ENCODE measurements around the gene LDLRAD4. TPM values are rescaled to one million over a fixed set of nuclear protein-coding genes. Genes with fewer than 3 reads are reported as not detected.

LDLRAD4 gene
- polyA plus RNA-seq, 3 donors from 2014 or later: 4.8 to 11.3 (median 9.6) TPM

DNA sequence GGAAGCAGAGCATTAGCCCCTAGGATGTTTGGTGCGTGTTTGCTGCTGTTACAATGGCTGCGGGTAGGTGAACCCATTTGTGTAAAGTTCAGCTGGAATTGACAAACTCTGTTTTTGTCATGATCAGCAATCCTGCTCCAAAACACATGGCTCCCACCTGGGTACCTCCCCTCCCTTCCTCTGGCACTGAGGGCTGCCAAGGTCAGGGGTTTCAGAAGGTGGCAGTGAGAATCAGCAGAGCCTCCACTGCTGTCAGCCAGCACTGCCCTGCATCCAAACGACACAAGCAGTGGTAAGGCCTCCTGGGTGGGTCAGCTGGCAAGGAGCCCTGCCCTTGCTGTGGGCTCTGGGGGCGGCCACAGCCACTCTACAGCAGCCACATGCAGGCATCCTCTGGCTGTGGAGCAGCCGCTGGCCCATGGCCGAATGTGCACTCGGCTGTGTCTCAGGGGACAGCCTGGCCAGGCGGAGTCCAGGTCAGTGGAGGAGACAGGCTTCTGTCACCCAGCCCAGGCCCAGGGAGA is 32.8 kb upstream of the LDLRAD4 start:
- H3K36me3 Mint-ChIP-seq: no peaks in the 10 kb centered on the region
- H3K4me3 Mint-ChIP-seq: no peak overlapping the region
- no peak overlapping the region for H3K27ac Mint-ChIP-seq
- DNase-seq: no peak
- H3K9me3 Mint-ChIP-seq: no peaks in the 10 kb centered on the region
- H3K27me3 Mint-ChIP-seq (ENCODE audit: low read depth in 3 of 3): peaks cover 2 to 9% (median 5%) of the 10 kb centered on the region in 3 donors
- no peaks in the 10 kb centered on the region for H3K4me1 Mint-ChIP-seq

DNA sequence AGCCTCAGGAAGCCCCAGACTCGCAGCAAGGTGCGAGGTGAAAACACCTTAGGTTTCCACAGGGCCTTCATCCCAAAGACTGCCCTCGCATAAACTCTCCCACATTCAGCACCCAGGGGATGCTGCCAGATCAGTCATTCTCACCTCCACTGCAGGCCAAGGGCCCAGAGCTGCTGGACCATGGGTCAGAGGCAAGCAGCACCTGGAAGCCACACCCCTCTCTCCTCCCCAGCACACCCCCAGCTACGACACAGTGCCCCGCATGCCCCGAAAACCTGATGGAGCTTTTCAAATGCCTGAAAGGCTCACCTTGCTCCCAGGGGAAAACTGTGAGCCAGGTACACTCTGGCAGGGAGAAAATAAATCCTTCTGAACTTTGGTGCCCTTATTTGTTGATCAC is 31.9 kb upstream of the LDLRAD4 start:
- DNase-seq: no peak
- H3K27me3 Mint-ChIP-seq (ENCODE audit: low read depth in 3 of 3): peaks cover 2 to 9% (median 4%) of the 10 kb centered on the region in 3 donors
- H3K9me3 Mint-ChIP-seq: no peaks in the 10 kb centered on the region
- no peaks in the 10 kb centered on the region for H3K36me3 Mint-ChIP-seq
- H3K27ac Mint-ChIP-seq: no peak overlapping the region
- H3K4me1 Mint-ChIP-seq: no peaks in the 10 kb centered on the region
- no peak overlapping the region for H3K4me3 Mint-ChIP-seq

DNA sequence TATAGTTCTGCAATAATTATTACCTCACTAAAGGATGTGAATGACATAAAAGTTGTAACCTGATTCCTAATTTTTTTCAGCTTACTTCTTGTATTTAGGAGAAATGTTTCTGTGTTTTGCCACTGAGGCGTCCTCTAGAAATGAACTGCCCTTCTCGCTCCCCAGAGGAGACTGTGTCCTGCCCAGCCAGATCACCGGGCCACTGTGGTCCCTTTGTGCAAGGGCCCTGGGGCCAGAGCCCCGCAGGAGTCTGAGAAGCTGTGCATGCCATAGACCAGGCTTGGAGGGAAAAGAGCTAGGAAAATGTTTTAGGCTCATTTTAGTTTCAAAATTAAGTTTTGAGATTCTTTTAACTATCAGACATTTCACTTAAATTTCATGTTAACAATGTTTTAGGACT is 31.1 kb upstream of the LDLRAD4 start:
- no peaks in the 10 kb centered on the region for H3K36me3 Mint-ChIP-seq
- no peak for DNase-seq
- H3K27ac Mint-ChIP-seq: no peak overlapping the region
- no peaks in the 10 kb centered on the region for H3K4me1 Mint-ChIP-seq
- H3K4me3 Mint-ChIP-seq: no peak overlapping the region
- H3K9me3 Mint-ChIP-seq: no peaks in the 10 kb centered on the region
- peaks cover 0 to 9% (median 2%) of the 10 kb centered on the region in 3 donors for H3K27me3 Mint-ChIP-seq (ENCODE audit: low read depth in 3 of 3)

DNA sequence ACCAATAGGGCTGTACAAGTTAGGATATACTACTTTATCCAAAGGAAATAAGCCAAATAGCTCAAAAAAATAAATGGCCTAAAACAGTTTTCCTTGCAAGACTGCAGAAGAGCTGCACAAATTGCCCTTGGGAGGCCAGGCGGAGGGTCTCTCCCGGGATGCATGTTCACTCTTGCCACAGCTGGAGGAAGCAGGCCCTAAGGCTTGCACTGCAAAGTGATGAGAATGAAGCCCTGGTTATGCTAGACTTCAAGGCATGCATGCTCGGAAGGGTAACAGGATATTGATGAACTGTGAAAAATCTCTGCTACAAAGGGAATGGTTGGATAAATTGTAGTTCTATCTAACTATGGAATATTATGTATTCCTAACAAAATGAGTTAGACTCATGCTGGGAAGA is 27.5 kb upstream of the LDLRAD4 start:
- Mint-ChIP-seq H3K4me3 (no peak overlapping the region), H3K27me3 (ENCODE audit: low read depth in 3 of 3) (peaks cover 0 to 6% (median 2%) of the 10 kb centered on the region in 3 donors), H3K36me3 (no peaks in the 10 kb centered on the region), H3K27ac (no peak overlapping the region), H3K9me3 (no peaks in the 10 kb centered on the region), H3K4me1 (no peaks in the 10 kb centered on the region)
- DNase-seq: no peak

DNA sequence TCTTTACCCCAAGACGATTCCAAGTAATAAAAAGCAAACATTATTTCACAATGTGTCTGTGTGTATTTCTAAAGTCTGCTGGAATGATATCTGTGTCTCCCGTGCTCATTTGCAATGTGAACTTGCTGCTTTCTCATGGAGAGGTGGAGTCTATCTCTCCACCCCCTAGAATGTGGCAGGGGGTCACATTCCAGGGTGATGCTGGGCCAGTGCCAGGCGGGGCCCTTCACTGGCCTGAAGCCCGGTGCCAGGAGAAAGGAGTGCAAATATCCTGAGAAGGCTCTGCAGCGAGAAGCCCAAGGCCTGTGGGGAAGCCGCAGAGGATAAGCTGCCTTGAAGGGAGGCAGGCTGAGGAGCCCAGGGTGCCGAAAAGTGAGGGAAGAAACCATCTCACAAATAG is 26.8 kb upstream of the LDLRAD4 start:
- H3K4me3 Mint-ChIP-seq: no peak overlapping the region

DNA sequence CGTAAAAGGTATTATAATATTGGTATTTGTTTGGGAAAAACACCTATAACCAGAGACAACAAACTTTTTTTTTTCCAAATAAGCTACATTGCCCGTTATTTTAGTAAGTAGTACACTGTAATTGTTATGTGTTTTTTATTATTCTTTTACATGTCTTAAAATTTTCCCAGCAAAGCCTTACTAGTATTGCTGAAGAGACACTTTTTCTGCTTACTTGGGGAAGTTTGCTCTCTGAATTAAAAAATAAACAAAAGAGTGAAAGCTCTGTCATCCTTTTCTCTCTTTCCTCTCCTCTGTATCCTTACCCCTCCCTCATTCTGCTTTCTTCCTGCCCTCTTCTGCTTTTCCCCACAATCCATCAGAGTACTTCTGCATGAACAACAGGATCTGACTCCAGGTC is 25.6 kb upstream of the LDLRAD4 start:
- H3K27ac Mint-ChIP-seq: no peak overlapping the region
- H3K4me3 Mint-ChIP-seq: no peak overlapping the region
- no peaks in the 10 kb centered on the region for H3K4me1 Mint-ChIP-seq
- peaks cover 0 to 3% (median 0%) of the 10 kb centered on the region in 3 donors for H3K27me3 Mint-ChIP-seq (ENCODE audit: low read depth in 3 of 3)
- peaks cover 0 to 1% (median 0%) of the 10 kb centered on the region in 6 donors for H3K9me3 Mint-ChIP-seq
- H3K36me3 Mint-ChIP-seq: no peaks in the 10 kb centered on the region
- no peak for DNase-seq

More for the DNA sequence above, 26.8 kb upstream of the LDLRAD4 start:
- DNase-seq: no peak
- no peaks in the 10 kb centered on the region for H3K36me3 Mint-ChIP-seq
- H3K4me1 Mint-ChIP-seq: no peaks in the 10 kb centered on the region
- H3K27me3 Mint-ChIP-seq (ENCODE audit: low read depth in 3 of 3): peaks cover 0 to 6% (median 2%) of the 10 kb centered on the region in 3 donors
- no peaks in the 10 kb centered on the region for H3K9me3 Mint-ChIP-seq
- no peak overlapping the region for H3K27ac Mint-ChIP-seq

DNA sequence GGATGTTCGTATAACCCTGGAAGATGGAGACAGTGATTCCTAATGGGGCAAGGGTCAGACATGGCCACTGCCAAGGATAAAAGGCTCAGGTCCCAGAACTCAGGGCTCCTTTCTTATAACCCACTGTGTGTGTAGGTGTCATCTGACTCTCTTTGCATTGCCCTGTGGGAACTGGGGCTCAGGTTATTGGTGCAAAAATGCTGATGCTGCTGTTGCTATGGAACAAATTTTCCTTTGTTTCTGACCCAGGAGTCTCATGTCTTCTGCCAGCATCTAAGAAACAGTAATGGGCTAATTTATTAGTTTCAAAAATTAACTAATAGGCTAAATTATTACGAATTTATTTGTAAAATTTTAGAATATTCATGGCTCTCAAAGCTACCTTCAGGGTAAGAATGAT is 24.3 kb upstream of the LDLRAD4 start:
- H3K4me3 Mint-ChIP-seq: no peak overlapping the region
- peaks cover 0 to 11% (median 3%) of the 10 kb centered on the region in 6 donors for H3K9me3 Mint-ChIP-seq
- peaks cover 0 to 3% (median 2%) of the 10 kb centered on the region in 3 donors for H3K36me3 Mint-ChIP-seq
- H3K27me3 Mint-ChIP-seq (ENCODE audit: low read depth in 3 of 3): peaks cover 0 to 2% (median 1%) of the 10 kb centered on the region in 3 donors
- DNase-seq: no peak
- H3K27ac Mint-ChIP-seq: no peak overlapping the region
- H3K4me1 Mint-ChIP-seq: no peaks in the 10 kb centered on the region

DNA sequence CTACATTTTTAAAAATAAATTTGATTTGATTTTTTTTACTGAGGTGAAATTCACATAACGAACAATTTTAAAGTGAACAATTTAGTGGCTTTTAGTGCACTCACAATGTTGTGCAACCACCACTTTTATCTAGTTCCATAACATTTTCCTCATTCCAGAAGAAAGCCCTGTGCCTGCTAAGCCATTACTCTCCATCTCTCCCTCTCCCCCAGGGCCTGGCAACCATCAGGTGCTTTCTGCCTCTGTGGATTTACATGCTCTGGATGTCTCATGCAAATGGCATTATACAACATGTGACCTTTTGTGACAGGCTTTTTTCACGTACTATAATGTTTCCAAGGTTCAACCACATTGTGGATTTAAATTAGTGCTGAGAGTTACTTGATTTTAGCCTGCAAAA is 19.9 kb upstream of the LDLRAD4 start:
- Mint-ChIP-seq H3K4me3 (no peak overlapping the region), H3K27ac (no peak overlapping the region), H3K27me3 (ENCODE audit: low read depth in 3 of 3) (peaks cover 4 to 17% (median 5%) of the 10 kb centered on the region in 3 donors), H3K4me1 (no peaks in the 10 kb centered on the region), H3K36me3 (peaks cover 3 to 9% (median 8%) of the 10 kb centered on the region in 3 donors), H3K9me3 (peaks cover 5 to 31% (median 14%) of the 10 kb centered on the region in 6 donors)
- DNase-seq: no peak

DNA sequence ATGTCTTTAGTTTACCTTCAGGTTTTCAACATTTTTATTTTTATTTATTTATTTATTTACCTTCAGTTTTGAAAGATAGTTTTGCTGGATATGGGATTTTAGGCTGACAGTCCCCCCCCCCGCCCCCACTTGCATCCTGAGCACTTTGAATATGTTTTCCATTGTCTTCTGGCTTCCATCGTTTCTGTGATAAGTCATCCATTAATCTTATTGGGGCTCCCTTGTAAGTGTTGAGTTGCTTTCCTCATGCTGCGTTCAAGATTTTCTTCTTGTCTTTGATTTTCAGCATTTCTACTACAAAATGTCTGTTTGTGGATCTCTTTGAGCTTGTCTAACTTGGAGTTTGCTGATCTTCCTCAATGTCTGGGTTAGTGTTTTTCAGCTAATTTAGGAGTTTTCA is 19.4 kb upstream of the LDLRAD4 start:
- no peak for DNase-seq
- Mint-ChIP-seq H3K9me3 (peaks cover 5 to 31% (median 14%) of the 10 kb centered on the region in 6 donors), H3K36me3 (peaks cover 3 to 9% (median 8%) of the 10 kb centered on the region in 3 donors), H3K27ac (no peak overlapping the region), H3K4me3 (no peak overlapping the region), H3K27me3 (ENCODE audit: low read depth in 3 of 3) (peaks cover 4 to 17% (median 5%) of the 10 kb centered on the region in 3 donors), H3K4me1 (no peaks in the 10 kb centered on the region)

DNA sequence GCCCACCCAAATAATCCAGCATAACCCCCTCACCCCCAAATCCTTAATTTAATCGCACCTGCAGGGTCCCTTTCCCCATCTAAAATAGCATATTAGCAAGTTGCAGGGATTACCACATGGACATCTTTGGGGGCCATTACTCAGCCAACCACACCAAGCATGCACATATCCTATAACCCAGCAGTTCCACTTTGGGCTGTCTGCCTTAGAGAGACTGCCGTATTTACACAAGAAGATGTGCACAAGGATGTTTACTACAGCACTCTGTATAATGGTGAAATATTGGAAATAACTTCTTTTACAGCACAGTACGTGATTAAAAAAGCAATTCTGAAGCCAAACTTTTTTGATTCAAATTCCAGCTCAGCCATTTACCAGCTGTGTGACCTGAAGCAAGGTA is 17.3 kb upstream of the LDLRAD4 start:
- Mint-ChIP-seq H3K9me3 (peaks cover 5 to 31% (median 14%) of the 10 kb centered on the region in 6 donors), H3K27me3 (ENCODE audit: low read depth in 3 of 3) (peaks cover 4 to 17% (median 5%) of the 10 kb centered on the region in 3 donors), H3K4me1 (no peaks in the 10 kb centered on the region), H3K36me3 (peaks cover 3 to 9% (median 8%) of the 10 kb centered on the region in 3 donors), H3K27ac (no peak overlapping the region), H3K4me3 (peak overlapping the region in 1 of 5 donors; percentile 3)
- DNase-seq: no peak

DNA sequence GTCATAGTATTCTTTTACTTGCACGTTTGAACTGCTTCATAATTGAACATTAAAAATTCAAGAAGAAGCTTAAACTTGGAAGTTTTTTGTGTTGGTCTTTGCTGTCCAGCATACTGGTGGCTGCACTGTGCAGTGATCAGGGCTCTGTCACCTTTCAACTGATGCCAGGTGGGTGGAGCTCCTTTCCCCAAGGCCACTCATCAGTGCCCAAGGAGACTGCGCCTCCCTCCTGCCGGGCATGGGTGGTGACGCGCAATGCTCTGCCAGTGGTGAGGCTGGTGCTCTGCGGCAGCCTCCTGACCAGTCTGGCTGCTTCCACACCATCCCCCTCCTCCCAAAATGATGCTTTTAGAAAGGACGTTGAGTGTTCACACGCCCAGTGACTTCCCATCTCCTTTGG is 16.0 kb upstream of the LDLRAD4 start:
- peaks cover 5 to 17% (median 8%) of the 10 kb centered on the region in 3 donors for H3K27me3 Mint-ChIP-seq (ENCODE audit: low read depth in 3 of 3)
- peaks cover 3 to 9% (median 8%) of the 10 kb centered on the region in 3 donors for H3K36me3 Mint-ChIP-seq
- peaks cover 5 to 31% (median 15%) of the 10 kb centered on the region in 6 donors for H3K9me3 Mint-ChIP-seq
- H3K4me3 Mint-ChIP-seq: no peak overlapping the region
- H3K4me1 Mint-ChIP-seq: no peaks in the 10 kb centered on the region
- H3K27ac Mint-ChIP-seq: no peak overlapping the region
- DNase-seq: no peak

DNA sequence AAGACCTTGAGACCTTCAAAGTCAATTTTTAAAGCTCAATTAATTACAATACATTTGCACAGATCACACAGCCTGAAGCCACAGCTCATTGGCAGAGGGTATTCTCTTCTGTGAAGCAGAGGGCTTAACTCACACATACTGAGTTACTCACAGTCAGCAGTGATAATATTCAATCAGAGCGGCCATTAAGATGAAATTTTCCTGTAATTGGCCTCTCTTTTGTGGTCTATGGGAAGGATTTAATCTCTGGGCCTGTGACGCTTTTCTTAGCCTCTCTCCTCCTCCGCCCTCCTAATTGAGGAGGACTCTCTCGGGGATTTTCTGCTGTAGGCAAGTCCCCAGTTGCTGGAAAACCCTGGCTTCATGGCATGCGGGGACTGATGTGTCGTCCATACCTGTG is 12.3 kb upstream of the LDLRAD4 start:
- no peak overlapping the region for H3K27ac Mint-ChIP-seq
- DNase-seq: no peak
- H3K4me1 Mint-ChIP-seq: no peaks in the 10 kb centered on the region
- peaks cover 5 to 17% (median 5%) of the 10 kb centered on the region in 3 donors for H3K27me3 Mint-ChIP-seq (ENCODE audit: low read depth in 3 of 3)
- H3K4me3 Mint-ChIP-seq: no peak overlapping the region
- no peaks in the 10 kb centered on the region for H3K36me3 Mint-ChIP-seq
- peaks cover 0 to 2% (median 0%) of the 10 kb centered on the region in 6 donors for H3K9me3 Mint-ChIP-seq

DNA sequence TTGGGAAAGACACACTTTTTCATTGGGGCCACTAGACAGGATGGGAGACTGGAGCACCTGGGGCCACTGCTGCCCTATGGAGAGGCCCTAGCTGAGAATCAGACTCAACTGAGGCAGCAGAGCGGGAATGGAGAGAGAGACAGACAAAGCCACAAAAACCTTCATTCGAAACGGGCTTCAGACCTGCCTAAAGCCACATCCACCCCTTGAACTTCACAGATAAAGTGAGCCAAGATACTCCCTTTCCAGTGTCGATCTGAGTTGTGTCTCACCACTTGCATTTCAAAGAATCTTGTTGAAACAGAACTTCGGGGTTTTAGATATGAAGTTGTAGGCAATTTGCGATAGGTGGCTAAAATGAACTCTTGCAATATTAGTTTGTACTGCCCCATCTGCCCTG is 11.3 kb upstream of the LDLRAD4 start:
- H3K36me3 Mint-ChIP-seq: no peaks in the 10 kb centered on the region
- peaks cover 5 to 14% (median 8%) of the 10 kb centered on the region in 3 donors for H3K27me3 Mint-ChIP-seq (ENCODE audit: low read depth in 3 of 3)

DNA sequence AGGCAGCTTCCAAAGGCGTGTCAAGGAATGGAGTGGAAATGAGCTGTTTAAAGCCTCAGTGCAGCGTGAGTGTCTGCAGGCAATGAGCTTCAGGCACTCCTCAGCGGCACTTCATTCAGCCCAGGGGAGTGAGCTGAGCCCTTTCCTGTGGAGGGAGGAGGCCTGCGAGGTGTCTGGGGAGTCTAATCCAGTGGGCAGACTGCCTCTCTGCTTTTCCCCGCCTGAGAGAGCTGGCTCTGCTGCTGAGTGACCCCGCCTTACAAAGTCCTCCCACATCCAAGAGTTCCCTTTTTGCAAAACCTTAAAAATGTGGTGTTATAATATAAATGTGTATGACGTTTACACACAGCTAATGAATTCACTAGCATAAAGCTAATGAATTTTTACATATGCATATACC is 7.0 kb upstream of the LDLRAD4 start:
- Mint-ChIP-seq H3K4me3 (no peak overlapping the region), H3K36me3 (no peaks in the 10 kb centered on the region), H3K27ac (no peak overlapping the region), H3K27me3 (ENCODE audit: low read depth in 3 of 3) (peaks cover 7 to 28% (median 16%) of the 10 kb centered on the region in 3 donors), H3K4me1 (peaks cover 3 to 4% of the 10 kb centered on the region in 2 donors), H3K9me3 (peaks cover 0 to under 1% (median 0%) of the 10 kb centered on the region in 6 donors)
- DNase-seq: no peak

More for the DNA sequence above, 11.3 kb upstream of the LDLRAD4 start:
- Mint-ChIP-seq H3K4me3 (no peak overlapping the region), H3K4me1 (no peaks in the 10 kb centered on the region), H3K27ac (no peak overlapping the region), H3K9me3 (peaks cover 0 to 2% (median 0%) of the 10 kb centered on the region in 6 donors)
- no peak for DNase-seq

Data from immature natural killer cell (primary cell).